Trophoblast cell (in vitro differentiated cells and primary cell): Measurements from ENCODE around the gene FUCA1. TPM values are rescaled to one million over a fixed set of nuclear protein-coding genes. Genes with fewer than 3 reads are reported as not detected.

Source experiments
- DNase-seq, 2 donors: peaks; one replicate each; pipeline ENCODE4 v3.0.0-alpha.2; 2016
- H2AFZ ChIP-seq: 2 replicates; pipeline ENCODE4 v1.6.1; 2013; ENCODE audit warnings: low read length, moderate library complexity, mild to moderate bottlenecking; ENCODE audit not compliant: insufficient read depth, poor library complexity
- H2AK5ac ChIP-seq: 2 replicates; pipeline ENCODE4 v1.6.1; 2013; ENCODE audit warnings: mild to moderate bottlenecking, low read length
- H2BK120ac ChIP-seq: 2 replicates; pipeline ENCODE4 v1.6.1; 2013; ENCODE audit warnings: low read length, mild to moderate bottlenecking, moderate library complexity; ENCODE audit not compliant: insufficient read depth, poor library complexity
- H2BK12ac ChIP-seq: 2 replicates; pipeline ENCODE4 v1.6.1; 2013; ENCODE audit warnings: mild to moderate bottlenecking, low read length, moderate library complexity
- H2BK5ac ChIP-seq: 2 replicates; pipeline ENCODE4 v1.6.1; 2013; ENCODE audit warnings: low read length, low read depth, moderate library complexity, mild to moderate bottlenecking; ENCODE audit not compliant: poor library complexity
- H3K14ac ChIP-seq: 2 replicates; pipeline ENCODE4 v1.6.1; 2013; ENCODE audit warnings: mild to moderate bottlenecking, low read length
- H3K18ac ChIP-seq: 2 replicates; pipeline ENCODE4 v1.6.1; 2013; ENCODE audit warnings: mild to moderate bottlenecking, low read length
- H3K23ac ChIP-seq: 2 replicates; pipeline ENCODE4 v1.6.1; 2013; ENCODE audit warnings: low read length
- H3K27ac ChIP-seq: 2 replicates; pipeline ENCODE4 v1.5.1; 2013; ENCODE audit warnings: low read depth, mild to moderate bottlenecking, inconsistent platforms, low read length, moderate library complexity
- H3K27me3 ChIP-seq: 2 replicates; pipeline ENCODE4 v1.6.1; 2013; ENCODE audit warnings: inconsistent platforms, mild to moderate bottlenecking, low read length, moderate library complexity; ENCODE audit not compliant: insufficient read depth
- H3K36me3 ChIP-seq, 2 experiments: 1 replicate in 1 of 2; 2 replicates in 1 of 2; pipeline ENCODE4 v1.6.1; 2013; ENCODE audit warnings: low read length in 2 of 2, mild to moderate bottlenecking in 2 of 2, moderate library complexity in 1 of 2; ENCODE audit not compliant: insufficient read depth in 2 of 2, control insufficient read depth in 1 of 2
- H3K4ac ChIP-seq: 2 replicates; pipeline ENCODE4 v1.6.1; 2013; ENCODE audit warnings: low read depth, mild to moderate bottlenecking, low read length, moderate library complexity
- H3K4me1 ChIP-seq, 2 experiments: 1 replicate in 1 of 2; 2 replicates in 1 of 2; pipeline ENCODE4 v1.6.1; 2013; ENCODE audit warnings: low read length in 2 of 2, mild to moderate bottlenecking in 2 of 2, moderate library complexity in 1 of 2; ENCODE audit not compliant: insufficient read depth in 2 of 2, control insufficient read depth in 1 of 2
- H3K4me2 ChIP-seq: 2 replicates; pipeline ENCODE4 v1.6.1; 2013; ENCODE audit warnings: inconsistent platforms, mild to moderate bottlenecking, low read length, moderate library complexity
- H3K4me3 ChIP-seq: 2 replicates; pipeline ENCODE4 v1.5.1; 2013; ENCODE audit warnings: mild to moderate bottlenecking, low read depth, low read length, inconsistent platforms
- H3K79me1 ChIP-seq: one replicate; pipeline ENCODE4 v1.6.1; 2013; ENCODE audit warnings: low read length
- H3K79me2 ChIP-seq: 2 replicates; pipeline ENCODE4 v1.6.1; 2013; ENCODE audit warnings: low read length, mild to moderate bottlenecking; ENCODE audit not compliant: control insufficient read depth, insufficient read depth, poor library complexity
- H3K9ac ChIP-seq: 2 replicates; pipeline ENCODE4 v1.6.1; 2013; ENCODE audit warnings: mild to moderate bottlenecking, low read length
- H3K9me3 ChIP-seq: 2 replicates; pipeline ENCODE4 v1.6.1; 2013; ENCODE audit warnings: low read depth, mild to moderate bottlenecking, control low read depth, inconsistent platforms, low read length; ENCODE audit not compliant: insufficient read depth
- H4K12ac ChIP-seq: 2 replicates; pipeline ENCODE4 v1.6.1; 2013; ENCODE audit warnings: low read depth, mild to moderate bottlenecking, low read length, moderate library complexity
- H4K8ac ChIP-seq: 2 replicates; pipeline ENCODE4 v1.6.1; 2013; ENCODE audit warnings: low read depth, mild to moderate bottlenecking, low read length, moderate library complexity
- H4K91ac ChIP-seq: one replicate; pipeline ENCODE4 v1.6.1; 2013; ENCODE audit warnings: low read depth, mild to moderate bottlenecking, low read length, moderate library complexity
- WGBS: extraction: QIAGEN DNeasy Blood & Tissue Kit; methylation state at CpG from one replicate; pipeline ENCODE4 v1.1.7; 2013; ENCODE audit warnings: missing lambda C conversion rate; ENCODE audit not compliant: insufficient read length, insufficient coverage; ENCODE audit errors: extremely low coverage; 5-methylcytosine and 5-hydroxymethylcytosine counted together
- polyA plus RNA-seq: library from polyadenylated mRNA; stranded (reverse); fragments of 200-250 nt; gene quantifications from 2 replicates; pipeline ENCODE4 v1.2.3, GENCODE V29; 2013

Gene FUCA1
- 3.6 and 3.7 TPM in 2 replicates for polyA plus RNA-seq

DNA sequence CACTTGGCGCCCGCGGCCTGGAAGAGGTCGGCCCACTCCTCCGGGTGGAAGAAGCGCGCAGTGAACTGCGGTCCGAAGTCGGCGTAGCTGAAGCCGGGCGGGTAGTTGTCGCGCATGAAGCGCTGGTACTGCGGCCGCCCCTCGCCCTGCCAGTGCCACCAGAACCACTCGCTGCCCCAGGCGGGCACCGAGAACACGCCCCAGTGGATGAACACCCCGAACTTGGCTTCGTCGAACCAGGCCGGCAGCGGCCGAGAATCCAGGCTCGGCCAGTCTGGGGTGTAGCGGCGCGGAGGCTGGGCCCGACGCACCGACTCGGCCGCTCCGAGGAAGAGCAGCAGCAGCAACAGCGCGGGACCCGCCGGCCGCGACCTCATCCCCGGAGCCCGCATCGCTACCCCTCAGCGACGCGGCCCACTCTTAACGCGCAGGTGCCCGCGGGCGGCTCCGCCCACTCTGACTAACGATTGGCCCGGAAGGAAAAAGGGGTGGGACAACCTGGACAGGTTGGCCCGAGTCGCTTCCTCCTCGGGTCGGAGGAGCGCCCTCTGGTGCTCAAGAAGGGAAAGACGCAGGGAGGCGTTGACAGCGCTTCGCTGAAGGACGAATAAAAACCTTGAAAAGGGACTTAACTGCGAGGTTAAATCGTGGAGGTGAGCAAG, at the start of gene FUCA1:
TSS of gene FUCA1 (minus strand) at position 396 of the 662 bp plus-strand sequence. CDS start at position 392, 4 bp downstream.
- Histone ChIP-seq H3K23ac (no peak within 1 kb of the TSS), H3K4me2 (peak within 1 kb of the TSS; percentile 95), H3K79me2 (no peaks in the 10 kb centered on the region), H3K36me3 (no peaks in the 10 kb centered on the region), H3K4ac (no peak within 1 kb of the TSS), H3K27ac (no peak within 1 kb of the TSS), H2BK5ac (no peak within 1 kb of the TSS), H2AK5ac (no peak within 1 kb of the TSS), H2AFZ (peak within 1 kb of the TSS; percentile 83), H4K91ac (no peak within 1 kb of the TSS), H4K8ac (peak within 1 kb of the TSS; percentile 71), H2BK12ac (no peak within 1 kb of the TSS), H3K14ac (peak within 1 kb of the TSS; percentile 20), H3K18ac (no peak within 1 kb of the TSS), H3K9me3 (no peaks in the 10 kb centered on the region), H3K79me1 (peaks cover 4% of the 10 kb centered on the region), H3K9ac (no peak within 1 kb of the TSS), H3K4me3 (peak within 1 kb of the TSS; percentile 86), H3K4me1 (peaks cover 2 to 6% of the 10 kb centered on the region in 2 experiments), H3K27me3 (peaks cover 6% of the 10 kb centered on the region), H4K12ac (no peak within 1 kb of the TSS), H2BK120ac (no peak within 1 kb of the TSS)
- peak; percentile 95 to 100 for DNase-seq
- no CpG with 5 or more reads among the region's 71 CpGs for WGBS

GRCh38 chr1:23916209-23917131, 48.4 kb upstream of the FUCA1 start:
- H3K4me1 ChIP-seq: no peaks in the 10 kb centered on the region
- H2BK120ac ChIP-seq: no peak overlapping the region
- H3K14ac ChIP-seq: no peak overlapping the region
- H2AFZ ChIP-seq: no peak overlapping the region
- H4K12ac ChIP-seq: no peak overlapping the region
- H3K36me3 ChIP-seq: no peaks in the 10 kb centered on the region
- H3K23ac ChIP-seq: no peak overlapping the region
- no peak overlapping the region for H3K27ac ChIP-seq
- peak; percentile 77 to 82 for DNase-seq
- no peaks in the 10 kb centered on the region for H3K27me3 ChIP-seq
- no peak overlapping the region for H3K18ac ChIP-seq
- 100% methylated on average over 1 of the region's 12 CpGs for WGBS
- no peak overlapping the region for H3K4me3 ChIP-seq
- H2BK12ac ChIP-seq: no peak overlapping the region
- H4K91ac ChIP-seq: no peak overlapping the region
- H3K79me2 ChIP-seq: no peaks in the 10 kb centered on the region
- H3K9ac ChIP-seq: no peak overlapping the region
- no peak overlapping the region for H2BK5ac ChIP-seq
- no peak overlapping the region for H3K4me2 ChIP-seq
- no peaks in the 10 kb centered on the region for H3K79me1 ChIP-seq
- no peak overlapping the region for H4K8ac ChIP-seq
- H2AK5ac ChIP-seq: no peak overlapping the region
- H3K9me3 ChIP-seq: no peaks in the 10 kb centered on the region
- no peak overlapping the region for H3K4ac ChIP-seq

DNA sequence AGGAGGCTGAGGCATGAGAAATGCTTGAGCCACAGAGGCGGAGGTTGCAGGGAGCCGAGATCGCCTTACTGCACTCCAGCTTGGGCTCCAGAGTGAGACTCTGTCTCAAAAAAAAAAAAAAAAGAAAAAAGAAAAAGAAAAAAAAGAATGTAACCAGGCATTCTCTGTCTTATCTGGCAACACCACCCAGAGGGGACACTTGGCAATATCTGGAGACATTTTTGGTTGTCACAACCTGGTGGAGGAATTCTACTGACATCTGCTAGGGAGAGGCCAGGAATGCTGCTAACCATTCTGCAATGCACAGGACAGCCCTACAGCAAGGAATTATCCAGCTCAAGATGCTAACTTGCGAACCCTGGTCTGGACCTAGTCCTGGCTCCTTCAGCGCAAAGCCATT, 47.4 kb upstream of the FUCA1 start:
- Histone ChIP-seq H3K4ac (no peak overlapping the region), H3K9me3 (no peaks in the 10 kb centered on the region), H3K4me3 (no peak overlapping the region), H2AFZ (no peak overlapping the region), H3K27ac (no peak overlapping the region), H3K79me2 (no peaks in the 10 kb centered on the region), H3K36me3 (no peaks in the 10 kb centered on the region), H2BK5ac (no peak overlapping the region), H3K14ac (no peak overlapping the region), H4K91ac (no peak overlapping the region), H2AK5ac (no peak overlapping the region), H2BK120ac (no peak overlapping the region), H3K4me1 (no peaks in the 10 kb centered on the region), H4K8ac (no peak overlapping the region), H3K9ac (no peak overlapping the region), H3K4me2 (no peak overlapping the region), H2BK12ac (no peak overlapping the region), H3K27me3 (no peaks in the 10 kb centered on the region), H3K18ac (no peak overlapping the region), H4K12ac (no peak overlapping the region), H3K23ac (no peak overlapping the region), H3K79me1 (no peaks in the 10 kb centered on the region)
- peak; percentile 66 to 90 for DNase-seq
- WGBS: no CpG with 5 or more reads among the region's 5 CpGs

GRCh38 chr1:23914921-23915320, 46.8 kb upstream of the FUCA1 start:
- no peak overlapping the region for H2BK5ac ChIP-seq
- H4K8ac ChIP-seq: no peak overlapping the region
- H3K9ac ChIP-seq: no peak overlapping the region
- no peaks in the 10 kb centered on the region for H3K27me3 ChIP-seq
- no peak overlapping the region for H3K14ac ChIP-seq
- no peak overlapping the region for H3K4me3 ChIP-seq
- no peak overlapping the region for H2BK120ac ChIP-seq
- no peaks in the 10 kb centered on the region for H3K36me3 ChIP-seq
- H2AFZ ChIP-seq: no peak overlapping the region
- peak; percentile 52 to 81 for DNase-seq
- no peaks in the 10 kb centered on the region for H3K4me1 ChIP-seq
- H3K27ac ChIP-seq: no peak overlapping the region
- H3K4ac ChIP-seq: no peak overlapping the region
- no peak overlapping the region for H3K4me2 ChIP-seq
- H3K9me3 ChIP-seq: no peaks in the 10 kb centered on the region
- H2AK5ac ChIP-seq: no peak overlapping the region
- no peak overlapping the region for H3K23ac ChIP-seq
- H2BK12ac ChIP-seq: no peak overlapping the region
- H4K91ac ChIP-seq: no peak overlapping the region
- H3K18ac ChIP-seq: no peak overlapping the region
- H3K79me1 ChIP-seq: no peaks in the 10 kb centered on the region
- WGBS: no CpG with 5 or more reads among the region's 4 CpGs
- no peak overlapping the region for H4K12ac ChIP-seq
- H3K79me2 ChIP-seq: no peaks in the 10 kb centered on the region
